ENCODE results near the gene EBNA1BP2.

Gene EBNA1BP2

GRCh38 chr1:43203859-43204258, 31.8 kb upstream of the EBNA1BP2 start:
- H3K4me1 ChIP-seq (ENCODE audit: insufficient read depth, low read length): peaks cover 14% of the 10 kb centered on the region
- no peak overlapping the region for H3K4me3 ChIP-seq (ENCODE audit: low read length)
- no peaks in the 10 kb centered on the region for H3K36me3 ChIP-seq (ENCODE audit: insufficient read depth, low read depth, low read length)
- H3K9ac ChIP-seq (ENCODE audit: low read depth, low read length): no peak overlapping the region
- H3K27me3 ChIP-seq (ENCODE audit: insufficient read depth, low read length): no peaks in the 10 kb centered on the region
- H3K27ac ChIP-seq (ENCODE audit: low read length): no peak overlapping the region
- H3K9me3 ChIP-seq (ENCODE audit: insufficient read depth, low read depth, low read length): no peaks in the 10 kb centered on the region

GRCh38 chr1:43199093-43199726, 27.1 kb upstream of the EBNA1BP2 start:
- H3K9ac ChIP-seq (ENCODE audit: low read depth, low read length): no peak overlapping the region
- H3K27ac ChIP-seq (ENCODE audit: low read length): no peak overlapping the region
- H3K4me1 ChIP-seq (ENCODE audit: insufficient read depth, low read length): no peaks in the 10 kb centered on the region

DNA sequence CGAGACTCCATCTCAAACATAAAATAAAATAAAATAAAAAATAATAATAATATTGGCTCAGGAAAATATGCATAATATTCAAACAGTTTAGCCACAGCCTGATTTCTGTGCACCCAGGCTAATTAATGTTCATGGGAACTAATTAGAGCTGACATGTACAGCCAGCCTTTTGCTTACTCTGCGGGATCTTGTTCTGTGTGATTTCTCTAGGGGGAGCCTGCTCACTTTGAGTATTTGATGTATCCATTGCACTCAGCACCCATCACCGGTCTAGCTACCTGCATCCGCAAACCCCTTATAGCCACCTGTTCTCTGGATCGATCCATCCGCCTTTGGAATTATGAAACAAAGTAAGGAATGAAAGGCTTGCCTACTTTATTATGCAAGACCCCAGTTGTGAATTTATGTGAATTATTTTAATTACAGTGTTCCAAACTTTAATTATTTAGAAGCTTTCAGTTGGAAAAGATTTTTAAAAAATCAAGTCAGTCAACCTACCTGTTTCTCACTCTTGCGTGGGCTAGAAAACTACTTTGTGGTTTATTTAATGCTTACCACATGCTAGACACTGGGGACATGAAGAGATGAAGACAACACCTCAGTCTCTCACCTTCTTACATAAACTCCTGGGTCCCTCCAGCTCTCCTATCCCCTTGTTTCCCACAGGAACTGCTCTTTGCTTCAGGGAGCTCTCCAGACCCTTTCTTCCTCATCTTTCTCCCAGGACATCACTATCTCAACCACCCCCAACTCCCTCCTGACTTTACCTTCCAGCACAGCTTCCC, 25.4 kb upstream of the EBNA1BP2 start:
- no peaks in the 10 kb centered on the region for H3K27me3 ChIP-seq (ENCODE audit: insufficient read depth, low read length)
- no peaks in the 10 kb centered on the region for H3K4me1 ChIP-seq (ENCODE audit: insufficient read depth, low read length)
- H3K27ac ChIP-seq (ENCODE audit: low read length): no peak overlapping the region
- no peak overlapping the region for H3K4me3 ChIP-seq (ENCODE audit: low read length)
- no peaks in the 10 kb centered on the region for H3K36me3 ChIP-seq (ENCODE audit: insufficient read depth, low read depth, low read length)
- no peaks in the 10 kb centered on the region for H3K9me3 ChIP-seq (ENCODE audit: insufficient read depth, low read depth, low read length)
- H3K9ac ChIP-seq (ENCODE audit: low read depth, low read length): no peak overlapping the region

More at GRCh38 chr1:43199093-43199726, 27.1 kb upstream of the EBNA1BP2 start:
- Histone ChIP-seq H3K4me3 (ENCODE audit: low read length) (no peak overlapping the region), H3K9me3 (ENCODE audit: insufficient read depth, low read depth, low read length) (no peaks in the 10 kb centered on the region), H3K36me3 (ENCODE audit: insufficient read depth, low read depth, low read length) (no peaks in the 10 kb centered on the region), H3K27me3 (ENCODE audit: insufficient read depth, low read length) (no peaks in the 10 kb centered on the region)

- Histone ChIP-seq H3K36me3 (ENCODE audit: insufficient read depth, low read depth, low read length) (no peaks in the 10 kb centered on the region), H3K4me1 (ENCODE audit: insufficient read depth, low read length) (no peaks in the 10 kb centered on the region), H3K27me3 (ENCODE audit: insufficient read depth, low read length) (no peaks in the 10 kb centered on the region), H3K27ac (ENCODE audit: low read length) (no peak overlapping the region), H3K9me3 (ENCODE audit: insufficient read depth, low read depth, low read length) (no peaks in the 10 kb centered on the region), H3K4me3 (ENCODE audit: low read length) (no peak overlapping the region), H3K9ac (ENCODE audit: low read depth, low read length) (no peak overlapping the region)
These were observed 22.4 kb upstream of the EBNA1BP2 start for GRCh38 chr1:43194509-43194908.

DNA sequence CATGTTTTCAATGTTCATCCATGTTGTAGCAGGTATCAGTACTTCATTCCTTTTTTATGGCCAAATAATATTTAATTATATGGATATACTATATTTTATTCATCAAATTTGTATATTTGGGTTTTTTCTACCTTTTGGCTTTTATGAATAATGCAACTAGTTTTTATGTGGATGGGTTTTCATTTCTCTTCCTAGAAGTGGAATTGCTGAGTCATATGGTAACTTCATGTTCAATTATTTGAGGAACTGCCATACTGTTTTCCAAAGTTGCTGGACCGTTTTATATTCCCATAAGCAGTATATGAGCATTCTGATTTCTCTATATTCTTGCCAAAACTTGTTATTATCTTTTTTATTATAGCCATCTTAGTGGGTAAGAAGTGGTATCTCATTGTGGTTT, 16.0 kb upstream of the EBNA1BP2 start:
- Histone ChIP-seq H3K4me1 (ENCODE audit: insufficient read depth, low read length) (no peaks in the 10 kb centered on the region), H3K27me3 (ENCODE audit: insufficient read depth, low read length) (no peaks in the 10 kb centered on the region), H3K4me3 (ENCODE audit: low read length) (no peak overlapping the region), H3K36me3 (ENCODE audit: insufficient read depth, low read depth, low read length) (no peaks in the 10 kb centered on the region), H3K9ac (ENCODE audit: low read depth, low read length) (no peak overlapping the region), H3K9me3 (ENCODE audit: insufficient read depth, low read depth, low read length) (no peaks in the 10 kb centered on the region), H3K27ac (ENCODE audit: low read length) (no peak overlapping the region)

- Histone ChIP-seq H3K9ac (ENCODE audit: low read depth, low read length) (no peak overlapping the region), H3K27ac (ENCODE audit: low read length) (no peak overlapping the region), H3K36me3 (ENCODE audit: insufficient read depth, low read depth, low read length) (no peaks in the 10 kb centered on the region), H3K27me3 (ENCODE audit: insufficient read depth, low read length) (no peaks in the 10 kb centered on the region), H3K9me3 (ENCODE audit: insufficient read depth, low read depth, low read length) (no peaks in the 10 kb centered on the region), H3K4me1 (ENCODE audit: insufficient read depth, low read length) (no peaks in the 10 kb centered on the region), H3K4me3 (ENCODE audit: low read length) (no peak overlapping the region)
These were observed 12.9 kb upstream of the EBNA1BP2 start for GRCh38 chr1:43184995-43185394.

DNA sequence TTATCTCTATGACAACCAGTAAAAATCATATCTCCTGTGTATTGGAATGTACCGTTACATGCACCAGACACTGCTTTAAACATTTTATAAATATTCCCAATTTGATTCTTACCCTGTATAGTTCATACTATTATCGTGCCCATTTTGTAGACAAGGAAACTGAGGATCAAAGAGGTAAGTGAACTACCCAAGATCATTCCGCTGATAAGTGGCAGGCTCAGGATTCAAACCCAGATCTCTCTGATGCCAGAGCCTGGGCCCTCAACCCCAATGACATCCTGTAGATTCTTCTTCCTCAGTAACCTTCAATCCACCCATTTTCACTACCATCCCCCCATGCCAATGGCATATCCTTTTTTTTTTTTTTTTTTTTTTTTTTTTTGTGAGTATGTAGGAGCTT, 12.3 kb upstream of the EBNA1BP2 start:
- no peaks in the 10 kb centered on the region for H3K9me3 ChIP-seq (ENCODE audit: insufficient read depth, low read depth, low read length)
- H3K4me1 ChIP-seq (ENCODE audit: insufficient read depth, low read length): no peaks in the 10 kb centered on the region
- H3K9ac ChIP-seq (ENCODE audit: low read depth, low read length): no peak overlapping the region
- no peak overlapping the region for H3K27ac ChIP-seq (ENCODE audit: low read length)
- no peaks in the 10 kb centered on the region for H3K36me3 ChIP-seq (ENCODE audit: insufficient read depth, low read depth, low read length)
- no peaks in the 10 kb centered on the region for H3K27me3 ChIP-seq (ENCODE audit: insufficient read depth, low read length)
- no peak overlapping the region for H3K4me3 ChIP-seq (ENCODE audit: low read length)

DNA sequence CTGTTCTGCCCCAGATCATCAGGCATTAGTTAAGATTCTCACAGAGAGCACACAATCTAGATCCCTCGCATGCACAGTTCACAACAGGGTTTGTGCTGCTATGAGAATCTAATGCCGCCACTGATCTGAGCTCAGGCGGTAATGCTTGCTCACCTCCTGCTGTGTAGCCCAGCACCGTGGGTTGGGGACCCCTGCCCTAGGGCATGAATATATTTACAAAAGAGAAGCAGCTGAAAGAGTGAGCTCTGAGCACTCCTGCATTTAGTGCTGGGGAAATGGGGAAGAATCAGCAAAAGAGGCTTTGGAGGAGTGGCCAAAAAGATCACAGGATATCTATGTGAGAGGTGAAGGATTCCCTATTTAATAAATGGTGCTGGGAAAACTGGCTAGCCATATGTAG, 5.6 kb upstream of the EBNA1BP2 start:
- H3K4me3 ChIP-seq (ENCODE audit: low read length): no peak overlapping the region
- H3K27me3 ChIP-seq (ENCODE audit: insufficient read depth, low read length): peaks cover 12% of the 10 kb centered on the region
- H3K27ac ChIP-seq (ENCODE audit: low read length): no peak overlapping the region
- H3K36me3 ChIP-seq (ENCODE audit: insufficient read depth, low read depth, low read length): no peaks in the 10 kb centered on the region
- no peaks in the 10 kb centered on the region for H3K9me3 ChIP-seq (ENCODE audit: insufficient read depth, low read depth, low read length)
- H3K9ac ChIP-seq (ENCODE audit: low read depth, low read length): no peak overlapping the region
- H3K4me1 ChIP-seq (ENCODE audit: insufficient read depth, low read length): peaks cover 7% of the 10 kb centered on the region; the same call in 1 of the 2 replicates

GRCh38 chr1:43174873-43175272, 2.8 kb upstream of the EBNA1BP2 start:
- Histone ChIP-seq H3K27ac (ENCODE audit: low read length) (no peak overlapping the region), H3K4me1 (ENCODE audit: insufficient read depth, low read length) (peaks cover 11% of the 10 kb centered on the region), H3K27me3 (ENCODE audit: insufficient read depth, low read length) (peaks cover 13% of the 10 kb centered on the region), H3K9ac (ENCODE audit: low read depth, low read length) (no peak overlapping the region), H3K36me3 (ENCODE audit: insufficient read depth, low read depth, low read length) (peaks cover 7% of the 10 kb centered on the region), H3K9me3 (ENCODE audit: insufficient read depth, low read depth, low read length) (no peaks in the 10 kb centered on the region), H3K4me3 (ENCODE audit: low read length) (no peak overlapping the region)

- no peak overlapping the region for H3K27ac ChIP-seq (ENCODE audit: low read length)
- no peak overlapping the region for H3K9ac ChIP-seq (ENCODE audit: low read depth, low read length)
- H3K4me3 ChIP-seq (ENCODE audit: low read length): peak overlapping the region; percentile 96
These were observed 460 bp upstream of the EBNA1BP2 start for GRCh38 chr1:43172527-43172972.

GRCh38 chr1:43171312-43171875, 696 bp downstream of the EBNA1BP2 start:
- Histone ChIP-seq H3K27ac (ENCODE audit: low read length) (no peak overlapping the region), H3K4me3 (ENCODE audit: low read length) (peak overlapping the region; percentile 96), H3K27me3 (ENCODE audit: insufficient read depth, low read length) (peaks cover 13% of the 10 kb centered on the region), H3K9me3 (ENCODE audit: insufficient read depth, low read depth, low read length) (no peaks in the 10 kb centered on the region), H3K4me1 (ENCODE audit: insufficient read depth, low read length) (peaks cover 4% of the 10 kb centered on the region; the same call in 1 of the 2 replicates), H3K9ac (ENCODE audit: low read depth, low read length) (peak overlapping the region; percentile 86), H3K36me3 (ENCODE audit: insufficient read depth, low read depth, low read length) (peaks cover 42% of the 10 kb centered on the region)

More at GRCh38 chr1:43172527-43172972, 460 bp upstream of the EBNA1BP2 start:
- Histone ChIP-seq H3K27me3 (ENCODE audit: insufficient read depth, low read length) (peaks cover 13% of the 10 kb centered on the region), H3K36me3 (ENCODE audit: insufficient read depth, low read depth, low read length) (peaks cover 31% of the 10 kb centered on the region), H3K4me1 (ENCODE audit: insufficient read depth, low read length) (peaks cover 9% of the 10 kb centered on the region), H3K9me3 (ENCODE audit: insufficient read depth, low read depth, low read length) (no peaks in the 10 kb centered on the region)

DNA sequence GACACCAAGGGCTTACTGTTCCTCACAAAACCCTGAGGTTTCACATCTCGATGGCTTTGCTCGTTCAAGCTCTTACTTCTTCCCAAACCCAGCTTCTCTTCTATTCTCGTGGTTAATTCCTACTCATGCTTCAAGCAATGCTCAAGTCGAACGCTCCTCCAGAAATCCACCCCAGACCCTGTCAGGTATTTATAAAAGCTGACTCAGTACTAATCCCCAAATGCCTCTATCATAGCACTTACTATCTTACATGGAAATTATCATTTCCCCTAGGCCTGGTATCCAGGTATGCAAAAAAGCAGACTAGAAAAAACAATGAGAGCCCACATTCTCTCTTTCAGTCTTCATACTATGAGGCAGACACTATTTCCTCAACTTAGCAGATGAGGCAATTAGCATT, 6.3 kb downstream of the EBNA1BP2 start:
- H3K9ac ChIP-seq (ENCODE audit: low read depth, low read length): no peak overlapping the region
- H3K27ac ChIP-seq (ENCODE audit: low read length): no peak overlapping the region
- no peaks in the 10 kb centered on the region; the same call in 1 of the 2 replicates for H3K4me1 ChIP-seq (ENCODE audit: insufficient read depth, low read length)
- no peaks in the 10 kb centered on the region for H3K9me3 ChIP-seq (ENCODE audit: insufficient read depth, low read depth, low read length)
- no peak overlapping the region for H3K4me3 ChIP-seq (ENCODE audit: low read length)
- H3K36me3 ChIP-seq (ENCODE audit: insufficient read depth, low read depth, low read length): peaks cover 71% of the 10 kb centered on the region
- no peaks in the 10 kb centered on the region for H3K27me3 ChIP-seq (ENCODE audit: insufficient read depth, low read length)
